Measurements from ENCODE around the gene CYP2U1. TPM values are rescaled to one million over a fixed set of nuclear protein-coding genes. Genes with fewer than 3 reads are reported as not detected.

The CYP2U1 gene
- total and polyA plus RNA-seq, 2 donors (not counting 3 experiments of a cell fraction or from before 2014, with no cell fraction given) = 2.9 to 5.8 TPM

DNA sequence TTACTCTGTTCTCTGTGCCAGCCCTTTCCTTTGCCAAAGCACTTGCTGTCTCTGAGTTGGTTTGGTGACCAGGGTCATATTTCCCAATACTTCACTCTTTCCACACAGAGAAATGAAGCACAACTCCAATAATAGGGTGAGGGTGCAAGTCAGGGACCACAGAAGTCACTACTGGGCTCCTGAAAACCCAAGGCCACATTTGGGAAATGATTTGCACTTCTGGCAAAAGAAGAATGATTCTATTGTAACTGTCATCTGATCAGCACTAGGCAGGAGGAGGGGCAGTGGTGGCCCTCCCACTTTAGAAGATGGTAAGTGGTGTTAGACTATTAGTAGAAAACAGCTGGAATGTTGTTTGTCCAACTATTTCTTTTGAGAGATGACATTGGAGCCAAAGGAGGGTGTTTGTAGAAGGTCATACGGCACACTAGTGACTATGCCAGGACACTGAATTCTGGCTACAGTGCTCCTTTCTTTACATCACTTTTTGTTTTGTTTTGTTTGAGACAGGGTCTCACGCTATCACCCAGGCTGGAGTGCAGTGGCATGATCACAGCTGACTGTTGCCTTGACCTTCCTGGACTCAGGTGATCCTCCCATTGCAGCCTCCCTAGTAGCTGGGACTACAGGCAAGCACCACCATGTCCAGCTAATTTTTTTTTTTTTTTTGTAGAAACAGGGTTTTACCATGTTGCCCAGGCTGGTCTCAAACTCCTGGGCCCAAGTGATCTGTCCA is 47.5 kb downstream of the CYP2U1 start:
- Histone ChIP-seq H3K9ac (replicated peaks; ENCODE audit: extremely low read depth, insufficient read depth, low read length) (no peak overlapping the region), H3K36me3 (ENCODE audit: control insufficient read depth in 2 of 2, extremely low read depth in 1 of 2, insufficient read depth in 2 of 2, low read length in 2 of 2) (no peaks in the 10 kb centered on the region), H3K4me2 (ENCODE audit: insufficient read depth, low read length) (no peak overlapping the region), H2AFZ (ENCODE audit: low read depth, low read length) (no peak overlapping the region), H4K20me1 (replicated peaks; ENCODE audit: control insufficient read depth, extremely low read depth, insufficient read depth, low read length) (no peaks in the 10 kb centered on the region), H3K27me3 (ENCODE audit: control insufficient read depth in 2 of 2, insufficient read depth in 2 of 2, low read length in 2 of 2) (no peaks in the 10 kb centered on the region), H3K4me1 (ENCODE audit: control insufficient read depth, extremely low read depth, insufficient read depth, low read length) (no peaks in the 10 kb centered on the region), H3K79me2 (ENCODE audit: control insufficient read depth, insufficient read depth, low read length) (no peaks in the 10 kb centered on the region), H3K9me3 (replicated peaks; ENCODE audit: control insufficient read depth, insufficient read depth, low read length) (no peaks in the 10 kb centered on the region), H3K9me1 (replicated peaks; ENCODE audit: control insufficient read depth, extremely low read depth, insufficient read depth, low read length) (no peaks in the 10 kb centered on the region), H3K4me3 (replicated peaks in 1 of 3; ENCODE audit: insufficient read depth in 1 of 3, low read depth in 1 of 3, low read length in 3 of 3) (no peak overlapping the region), H3K27ac (ENCODE audit: insufficient read depth, low read depth, low read length) (no peak overlapping the region)
- POLR2A ChIA-PET = no interaction called here
- TF ChIP-seq, protein P1, sequence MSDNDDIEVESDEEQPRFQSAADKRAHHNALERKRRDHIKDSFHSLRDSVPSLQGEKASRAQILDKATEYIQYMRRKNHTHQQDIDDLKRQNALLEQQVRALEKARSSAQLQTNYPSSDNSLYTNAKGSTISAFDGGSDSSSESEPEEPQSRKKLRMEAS (IDR thresholded peaks at IDR 0.05; ENCODE audit: insufficient read depth, insufficient read length) = no peak
- no peak for TF ChIP-seq JUN (IDR thresholded peaks at IDR 0.05; ENCODE audit: borderline replicate concordance, insufficient read depth, insufficient read length, low read depth)
- TF ChIP-seq FOS (IDR thresholded peaks at IDR 0.05; ENCODE audit: borderline replicate concordance, insufficient read depth, low read length) = no peak
- TF ChIP-seq EZH2 (IDR thresholded peaks at IDR 0.05; ENCODE audit: borderline replicate concordance, low read depth, low read length, severe bottlenecking) = no peak
- DNase-seq (ENCODE audit: low read depth, low spot score) (no peak), FAIRE-seq (no peak)
- no TSS peak for BruUV-seq (replicated peaks)
- intact Hi-C loops (cut with micrococcal nuclease) (no loop called here), dilution Hi-C loops (cut with MboI; ENCODE audit: extremely low pct_ligation_motif_present, low sequenced_read_pairs) (no loop called here)
- CTCF ChIA-PET = no interaction called here

DNA sequence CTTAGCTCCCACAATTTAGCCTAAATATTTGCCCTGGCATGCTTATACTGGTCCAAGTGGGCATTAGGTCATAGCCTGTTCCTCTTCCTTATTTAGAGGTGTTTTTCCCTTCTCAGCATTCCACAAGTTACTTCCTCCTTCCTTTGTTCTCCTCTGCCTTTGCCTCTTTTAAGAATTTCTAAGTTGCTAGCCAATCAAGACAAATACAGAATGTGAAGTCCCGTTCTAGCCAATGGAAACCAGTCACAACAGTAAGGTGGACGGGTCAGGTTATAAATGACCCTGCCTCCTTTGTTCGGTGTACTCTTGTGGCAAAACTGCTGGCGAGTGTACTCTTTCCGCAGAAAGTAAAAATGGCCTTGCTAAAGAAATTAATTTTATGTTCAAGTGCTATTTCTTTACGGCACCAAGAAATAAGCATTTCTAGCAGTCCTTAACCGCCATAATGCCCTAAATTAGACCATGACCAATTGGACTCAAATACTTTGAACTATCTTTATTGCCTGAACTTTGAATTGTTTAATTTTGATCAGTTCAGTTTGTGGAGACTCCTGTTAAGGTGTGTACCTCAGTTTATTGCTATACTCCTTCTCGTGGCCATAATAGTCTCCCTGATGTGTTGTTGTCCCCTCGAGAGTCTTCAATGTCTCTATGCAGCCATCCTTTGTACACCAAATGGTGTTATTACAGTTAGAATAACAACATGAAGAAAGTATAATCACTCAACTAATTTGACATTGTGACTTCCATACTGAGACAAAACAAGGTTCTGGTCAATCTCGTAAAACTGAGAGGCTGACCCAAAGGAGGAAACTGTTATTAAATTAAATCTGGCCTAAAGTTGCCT is 56.8 kb downstream of the CYP2U1 start:
- no TSS peak for BruUV-seq (replicated peaks)
- Histone ChIP-seq H3K4me2 (ENCODE audit: insufficient read depth, low read length) (no peak overlapping the region), H3K9me1 (replicated peaks; ENCODE audit: control insufficient read depth, extremely low read depth, insufficient read depth, low read length) (no peaks in the 10 kb centered on the region), H3K9me3 (replicated peaks; ENCODE audit: control insufficient read depth, insufficient read depth, low read length) (no peaks in the 10 kb centered on the region), H3K4me3 (replicated peaks in 1 of 3; ENCODE audit: insufficient read depth in 1 of 3, low read depth in 1 of 3, low read length in 3 of 3) (no peak overlapping the region), H2AFZ (ENCODE audit: low read depth, low read length) (no peak overlapping the region), H4K20me1 (replicated peaks; ENCODE audit: control insufficient read depth, extremely low read depth, insufficient read depth, low read length) (no peaks in the 10 kb centered on the region), H3K27ac (ENCODE audit: insufficient read depth, low read depth, low read length) (no peak overlapping the region), H3K27me3 (ENCODE audit: control insufficient read depth in 2 of 2, insufficient read depth in 2 of 2, low read length in 2 of 2) (no peaks in the 10 kb centered on the region), H3K4me1 (ENCODE audit: control insufficient read depth, extremely low read depth, insufficient read depth, low read length) (peaks cover 6% of the 10 kb centered on the region), H3K36me3 (ENCODE audit: control insufficient read depth in 2 of 2, extremely low read depth in 1 of 2, insufficient read depth in 2 of 2, low read length in 2 of 2) (no peaks in the 10 kb centered on the region), H3K79me2 (ENCODE audit: control insufficient read depth, insufficient read depth, low read length) (peaks cover 9% of the 10 kb centered on the region), H3K9ac (replicated peaks; ENCODE audit: extremely low read depth, insufficient read depth, low read length) (no peak overlapping the region)
- intact Hi-C loops (cut with micrococcal nuclease) = loop anchor here (5.0 kb wide), 1 partner anchor 166 kb away; the partner anchor contains the start of gene SGMS2
- DNase-seq (ENCODE audit: low read depth, low spot score) (no peak), FAIRE-seq (no peak)
- POLR2A ChIA-PET = no interaction called here
- CTCF ChIA-PET = interaction anchor here (0.7 kb wide), 1 partner anchor 30 kb away, joined by 3 read pairs; no protein-coding TSS in a partner anchor
- dilution Hi-C loops (cut with MboI; ENCODE audit: extremely low pct_ligation_motif_present, low sequenced_read_pairs) = no loop called here
- TF ChIP-seq FOS (IDR thresholded peaks at IDR 0.05; ENCODE audit: borderline replicate concordance, insufficient read depth, low read length) = no peak
- TF ChIP-seq GATA2 (IDR thresholded peaks at IDR 0.05; ENCODE audit: insufficient read depth, insufficient read length, low read depth, low read length) = no peak
- no peak for TF ChIP-seq JUN (IDR thresholded peaks at IDR 0.05; ENCODE audit: borderline replicate concordance, insufficient read depth, insufficient read length, low read depth)
- TF ChIP-seq, protein P2, sequence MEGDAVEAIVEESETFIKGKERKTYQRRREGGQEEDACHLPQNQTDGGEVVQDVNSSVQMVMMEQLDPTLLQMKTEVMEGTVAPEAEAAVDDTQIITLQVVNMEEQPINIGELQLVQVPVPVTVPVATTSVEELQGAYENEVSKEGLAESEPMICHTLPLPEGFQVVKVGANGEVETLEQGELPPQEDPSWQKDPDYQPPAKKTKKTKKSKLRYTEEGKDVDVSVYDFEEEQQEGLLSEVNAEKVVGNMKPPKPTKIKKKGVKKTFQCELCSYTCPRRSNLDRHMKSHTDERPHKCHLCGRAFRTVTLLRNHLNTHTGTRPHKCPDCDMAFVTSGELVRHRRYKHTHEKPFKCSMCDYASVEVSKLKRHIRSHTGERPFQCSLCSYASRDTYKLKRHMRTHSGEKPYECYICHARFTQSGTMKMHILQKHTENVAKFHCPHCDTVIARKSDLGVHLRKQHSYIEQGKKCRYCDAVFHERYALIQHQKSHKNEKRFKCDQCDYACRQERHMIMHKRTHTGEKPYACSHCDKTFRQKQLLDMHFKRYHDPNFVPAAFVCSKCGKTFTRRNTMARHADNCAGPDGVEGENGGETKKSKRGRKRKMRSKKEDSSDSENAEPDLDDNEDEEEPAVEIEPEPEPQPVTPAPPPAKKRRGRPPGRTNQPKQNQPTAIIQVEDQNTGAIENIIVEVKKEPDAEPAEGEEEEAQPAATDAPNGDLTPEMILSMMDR (IDR thresholded peaks at IDR 0.05; ENCODE audit: extremely low read depth in 1 of 2, insufficient read depth in 1 of 2, low read depth in 1 of 2, low read length in 2 of 2) = no peak
- TF ChIP-seq, protein P1 (IDR thresholded peaks at IDR 0.05; ENCODE audit: insufficient read depth, insufficient read length) = no peak
- TF ChIP-seq POLR2AphosphoS5 (IDR thresholded peaks at IDR 0.05; ENCODE audit: insufficient read depth, low read depth, low read length) = no peak
- TF ChIP-seq EZH2 (IDR thresholded peaks at IDR 0.05; ENCODE audit: borderline replicate concordance, low read depth, low read length, severe bottlenecking) = no peak
- TF ChIP-seq MYC (IDR thresholded peaks at IDR 0.05; ENCODE audit: low read depth, low read length) = no peak
- no peak for TF ChIP-seq POLR2A (IDR thresholded peaks at IDR 0.05; ENCODE audit: low read depth, low read length)
